OCI-LY3 (cell line): ENCODE data around the gene GALNS.

ENCODE experiments used
- H2AFZ ChIP-seq: fragments of 200-600, 300-600 bp; shearing (Covaris generic); 2 replicates; pipeline ENCODE4 v1.6.0; 2014; ENCODE audit warnings: antibody characterized with exemption, low read depth, low read length
- H3K27ac ChIP-seq: fragments of 200-600, 300-600 bp; sonication (generic); 2 replicates; pipeline ENCODE4 v1.5.1; 2014; ENCODE audit warnings: mild to moderate bottlenecking, low read length, moderate library complexity, mixed read lengths
- H3K27me3 ChIP-seq: fragments of 200-600, 300-600 bp; sonication (generic); 2 replicates; pipeline ENCODE4 v1.6.1; 2014; ENCODE audit warnings: low read depth, low read length, mixed read lengths
- H3K36me3 ChIP-seq: fragments of 200-600, 300-600 bp; sonication (generic); replicated peaks from 2 replicates; pipeline ENCODE3; 2014; ENCODE audit warnings: low read depth, low read length, mixed read lengths
- H3K4me1 ChIP-seq: fragments of 300-600, 200-600 bp; sonication (generic); 2 replicates; pipeline ENCODE4 v1.6.1; 2014; ENCODE audit warnings: low read length, mixed read lengths
- H3K4me2 ChIP-seq: fragments of 200-600, 300-600 bp; sonication (generic); 2 replicates; pipeline ENCODE4 v1.6.1; 2014; ENCODE audit warnings: low read length, mixed read lengths
- H3K4me3 ChIP-seq: fragments of 300-600, 200-600 bp; sonication (generic); 2 replicates; pipeline ENCODE4 v1.5.1; 2014; ENCODE audit warnings: antibody characterized with exemption, mild to moderate bottlenecking, low read length, moderate library complexity
- H3K79me2 ChIP-seq: fragments of 300-600, 200-600 bp; shearing (Covaris generic); 2 replicates; pipeline ENCODE4 v1.6.1; 2014; ENCODE audit warnings: mild to moderate bottlenecking, low read length, mixed read lengths
- H3K9ac ChIP-seq: fragments of 300-600, 200-600 bp; shearing (Covaris generic); 2 replicates; pipeline ENCODE4 v1.6.0; 2014; ENCODE audit warnings: mild to moderate bottlenecking, low read length, moderate library complexity
- H3K9me3 ChIP-seq: fragments of 200-600, 300-600 bp; shearing (Covaris generic); 2 replicates; pipeline ENCODE4 v1.6.1; 2014; ENCODE audit warnings: low read length, mixed read lengths; ENCODE audit not compliant: insufficient read depth
- H4K20me1 ChIP-seq: fragments of 200-600, 300-600 bp; sonication (generic); 2 replicates; pipeline ENCODE4 v1.6.1; 2016; ENCODE audit warnings: low read length, mixed read lengths; ENCODE audit not compliant: insufficient read depth
- CTCF ChIP-seq: fragments of 200-600, 300-600 bp; sonication (generic); IDR thresholded peaks from 2 replicates; pipeline ENCODE4 v1.5.1; 2014; ENCODE audit warnings: antibody characterized with exemption, low read length, low read depth
- EZH2phosphoT487 ChIP-seq: fragments of 200-600 bp; shearing (Covaris generic); IDR thresholded peaks from 2 replicates; pipeline ENCODE4 v1.6.1; 2018; ENCODE audit warnings: antibody characterized with exemption, mixed run types, low read depth

GALNS gene

GRCh38 chr16:88899901-88900661 lies 43.3 kb upstream of the GALNS start:
- H3K27ac ChIP-seq: no peak overlapping the region
- H3K4me3 ChIP-seq: no peak overlapping the region
- no peaks in the 10 kb centered on the region for H3K27me3 ChIP-seq
- H2AFZ ChIP-seq: no peak overlapping the region
- no peak overlapping the region for H3K9ac ChIP-seq
- H3K4me2 ChIP-seq: no peak overlapping the region
- no peaks in the 10 kb centered on the region; the same call in 1 of the 2 replicates for H3K79me2 ChIP-seq
- TF ChIP-seq CTCF (no peak), EZH2phosphoT487 (no peak)
- no peaks in the 10 kb centered on the region for H3K4me1 ChIP-seq
- H3K9me3 ChIP-seq: no peaks in the 10 kb centered on the region
- peaks cover 16% of the 10 kb centered on the region for H3K36me3 ChIP-seq
- H4K20me1 ChIP-seq: peaks cover 37% of the 10 kb centered on the region

GRCh38 chr16:88897696-88898425 lies 41.1 kb upstream of the GALNS start:
- H3K4me2 ChIP-seq: no peak overlapping the region
- peaks cover 18% of the 10 kb centered on the region for H3K36me3 ChIP-seq
- no peak overlapping the region for H3K27ac ChIP-seq
- no peak overlapping the region for H3K9ac ChIP-seq
- no peaks in the 10 kb centered on the region for H3K79me2 ChIP-seq
- no peaks in the 10 kb centered on the region for H3K27me3 ChIP-seq
- H2AFZ ChIP-seq: no peak overlapping the region
- no peak overlapping the region for H3K4me3 ChIP-seq
- no peak for TF ChIP-seq EZH2phosphoT487
- no peak for TF ChIP-seq CTCF
- no peaks in the 10 kb centered on the region for H3K9me3 ChIP-seq
- H3K4me1 ChIP-seq: no peaks in the 10 kb centered on the region
- H4K20me1 ChIP-seq: peaks cover 23% of the 10 kb centered on the region

GRCh38 chr16:88896238-88897070 lies 39.7 kb upstream of the GALNS start:
- TF ChIP-seq EZH2phosphoT487 (no peak), CTCF (no peak)
- Histone ChIP-seq H3K4me2 (no peak overlapping the region), H4K20me1 (peaks cover 9% of the 10 kb centered on the region), H3K9me3 (no peaks in the 10 kb centered on the region), H3K79me2 (no peaks in the 10 kb centered on the region), H3K4me3 (no peak overlapping the region), H3K9ac (no peak overlapping the region), H3K27ac (no peak overlapping the region), H3K4me1 (no peaks in the 10 kb centered on the region), H2AFZ (no peak overlapping the region), H3K27me3 (no peaks in the 10 kb centered on the region), H3K36me3 (peaks cover 18% of the 10 kb centered on the region)

- peaks cover 5% of the 10 kb centered on the region; the same call in 1 of the 2 replicates for H4K20me1 ChIP-seq
- no peak overlapping the region for H3K27ac ChIP-seq
Measured at GRCh38 chr16:88895335-88895734, 38.6 kb upstream of the GALNS start.

More at GRCh38 chr16:88895335-88895734, 38.6 kb upstream of the GALNS start:
- Histone ChIP-seq H3K9me3 (no peaks in the 10 kb centered on the region), H3K79me2 (no peaks in the 10 kb centered on the region), H3K9ac (no peak overlapping the region), H3K27me3 (no peaks in the 10 kb centered on the region), H3K4me1 (no peaks in the 10 kb centered on the region), H3K4me2 (no peak overlapping the region), H2AFZ (no peak overlapping the region), H3K4me3 (no peak overlapping the region), H3K36me3 (peaks cover 17% of the 10 kb centered on the region)
- TF ChIP-seq EZH2phosphoT487 (no peak), CTCF (no peak)
